GM06990 (cell line): ENCODE results near the gene PSMC1.

Experiments
- DNase-seq: peaks from one replicate; pipeline ENCODE4 v3.0.0-alpha.2; 2011; ENCODE audit not compliant: insufficient read length; ENCODE audit errors: extremely low read depth
- H3K27me3 ChIP-seq: replicated peaks from 2 replicates; pipeline ENCODE4 v1.6.0; 2011; ENCODE audit warnings: low read length; ENCODE audit not compliant: control insufficient read depth, insufficient read depth
- H3K36me3 ChIP-seq: 2 replicates; pipeline ENCODE4 v1.5.1; 2011; ENCODE audit warnings: low read length; ENCODE audit not compliant: control insufficient read depth, insufficient read depth
- H3K4me3 ChIP-seq: replicated peaks from 2 replicates; pipeline ENCODE4 v1.5.1; 2011; ENCODE audit warnings: low read depth, mild to moderate bottlenecking, control low read depth, low read length
- TF ChIP-seq, protein P1 (sequence below): IDR thresholded peaks from 2 replicates; pipeline ENCODE4 v1.5.1; 2011; ENCODE audit warnings: low read length, control low read depth, mild to moderate bottlenecking, inconsistent platforms; ENCODE audit not compliant: insufficient read depth, poor library complexity, severe bottlenecking

The PSMC1 gene

DNA sequence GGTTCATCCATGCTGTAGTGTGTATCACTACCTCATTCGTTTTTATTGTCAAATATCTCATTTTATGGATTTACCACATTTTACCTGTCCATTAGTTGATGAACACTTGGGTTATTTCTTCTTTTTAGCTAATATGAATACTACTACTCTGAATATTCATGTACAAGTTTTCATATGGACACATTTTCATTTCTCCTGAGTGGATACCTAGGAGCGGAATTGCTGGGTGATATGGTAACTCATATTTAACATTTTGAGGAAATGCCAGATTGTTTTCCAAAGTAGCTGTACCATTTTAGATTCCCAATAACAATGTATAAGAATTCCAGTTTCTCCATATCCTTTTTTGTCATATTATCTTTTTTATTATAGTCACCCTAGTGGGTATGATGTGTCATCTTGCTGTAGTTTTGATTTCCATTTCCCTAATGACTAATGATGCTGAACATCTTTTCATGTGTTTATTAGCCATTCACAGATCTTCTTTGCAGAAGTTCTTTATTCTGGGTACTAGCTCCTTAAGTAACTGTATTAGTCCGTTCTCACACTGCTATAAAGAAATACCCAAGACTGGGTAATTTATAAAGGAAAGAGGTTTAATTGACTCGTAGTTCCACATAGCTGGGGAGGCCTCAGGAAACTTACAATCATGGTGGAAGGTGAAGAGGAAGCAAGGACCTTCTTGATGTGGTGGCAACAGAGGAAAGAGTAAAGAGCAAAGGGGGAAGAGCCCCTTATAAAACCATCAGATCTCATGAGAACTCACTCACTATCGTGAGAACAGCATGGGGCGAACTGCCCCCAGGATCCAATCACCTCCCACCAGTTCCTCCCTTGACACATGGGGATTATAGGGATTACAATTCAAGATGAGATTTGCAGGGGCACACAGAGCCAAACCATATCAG, 63.5 kb downstream of the PSMC1 start:
- TF ChIP-seq, protein P1, sequence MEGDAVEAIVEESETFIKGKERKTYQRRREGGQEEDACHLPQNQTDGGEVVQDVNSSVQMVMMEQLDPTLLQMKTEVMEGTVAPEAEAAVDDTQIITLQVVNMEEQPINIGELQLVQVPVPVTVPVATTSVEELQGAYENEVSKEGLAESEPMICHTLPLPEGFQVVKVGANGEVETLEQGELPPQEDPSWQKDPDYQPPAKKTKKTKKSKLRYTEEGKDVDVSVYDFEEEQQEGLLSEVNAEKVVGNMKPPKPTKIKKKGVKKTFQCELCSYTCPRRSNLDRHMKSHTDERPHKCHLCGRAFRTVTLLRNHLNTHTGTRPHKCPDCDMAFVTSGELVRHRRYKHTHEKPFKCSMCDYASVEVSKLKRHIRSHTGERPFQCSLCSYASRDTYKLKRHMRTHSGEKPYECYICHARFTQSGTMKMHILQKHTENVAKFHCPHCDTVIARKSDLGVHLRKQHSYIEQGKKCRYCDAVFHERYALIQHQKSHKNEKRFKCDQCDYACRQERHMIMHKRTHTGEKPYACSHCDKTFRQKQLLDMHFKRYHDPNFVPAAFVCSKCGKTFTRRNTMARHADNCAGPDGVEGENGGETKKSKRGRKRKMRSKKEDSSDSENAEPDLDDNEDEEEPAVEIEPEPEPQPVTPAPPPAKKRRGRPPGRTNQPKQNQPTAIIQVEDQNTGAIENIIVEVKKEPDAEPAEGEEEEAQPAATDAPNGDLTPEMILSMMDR: no peak
- no peak for DNase-seq

DNA sequence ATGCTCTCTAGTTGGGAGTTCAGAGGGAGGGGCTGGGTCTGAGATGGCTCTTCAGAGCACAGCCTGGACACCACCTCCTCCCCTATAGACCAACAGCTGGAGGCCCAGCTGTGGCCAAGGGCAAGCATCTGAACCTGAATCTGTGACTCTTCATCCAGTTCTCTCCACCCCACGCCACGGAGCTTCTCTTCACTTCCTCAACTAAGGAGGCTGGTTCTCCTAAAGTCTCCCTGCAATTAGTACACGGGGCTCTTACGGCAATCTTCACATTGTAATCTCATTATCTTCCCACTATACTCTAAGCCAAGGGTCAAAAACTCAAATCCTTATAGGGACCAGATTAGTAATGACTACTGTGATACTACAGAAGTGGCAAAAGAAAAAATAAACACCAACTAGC, 65.5 kb downstream of the PSMC1 start:
- DNase-seq: no peak
- no peak overlapping the region for H3K4me3 ChIP-seq
- H3K27me3 ChIP-seq: no peaks in the 10 kb centered on the region
- no peaks in the 10 kb centered on the region for H3K36me3 ChIP-seq
- TF ChIP-seq, protein P1: no peak

More for the DNA sequence above, 63.5 kb downstream of the PSMC1 start:
- no peaks in the 10 kb centered on the region for H3K27me3 ChIP-seq
- H3K36me3 ChIP-seq: no peaks in the 10 kb centered on the region; the same call in 1 of the 2 replicates
- H3K4me3 ChIP-seq: no peak overlapping the region
